WTC11 (cell line): ENCODE measurements around the gene PXK. TPM values are rescaled to one million over a fixed set of nuclear protein-coding genes. Genes with fewer than 3 reads are reported as not detected.

Source experiments
- ATF1 ChIP-seq: sonication (generic); formaldehyde crosslinking; IDR thresholded peaks from 2 replicates; pipeline ENCODE4 v1.8.1; 2023; ENCODE audit warnings: mild to moderate bottlenecking, moderate library complexity, missing genetic modification reagents
- ATF6 ChIP-seq: sonication (generic); formaldehyde crosslinking; IDR thresholded peaks from 2 replicates; pipeline ENCODE4 v1.8.1; 2023; ENCODE audit warnings: mild to moderate bottlenecking, missing genetic modification reagents
- CDX4 ChIP-seq: fragments of 250-450 bp; sonication (Bioruptor Pico); IDR thresholded peaks from 2 replicates; pipeline ENCODE4 v1.9.0; 2021; ENCODE audit warnings: moderate library complexity, mild to moderate bottlenecking, inconsistent platforms, borderline replicate concordance
- CREM ChIP-seq: sonication (generic); formaldehyde crosslinking; IDR thresholded peaks from 2 replicates; pipeline ENCODE4 v1.8.1; 2022; ENCODE audit warnings: mild to moderate bottlenecking, missing genetic modification reagents, moderate library complexity
- E2F4 ChIP-seq: sonication (generic); formaldehyde crosslinking; IDR thresholded peaks from 2 replicates; pipeline ENCODE4 v1.8.1; 2022; ENCODE audit warnings: low read depth, mild to moderate bottlenecking, moderate library complexity, missing genetic modification reagents, borderline replicate concordance
- E2F5 ChIP-seq: sonication (generic); formaldehyde crosslinking; IDR thresholded peaks from 2 replicates; pipeline ENCODE4 v1.8.1; 2022; ENCODE audit warnings: mild to moderate bottlenecking, moderate library complexity, missing genetic modification reagents
- ERG ChIP-seq: fragments of 250-450 bp; sonication (Bioruptor Pico); IDR thresholded peaks from 2 replicates; pipeline ENCODE4 v1.8.0; 2021; ENCODE audit warnings: mild to moderate bottlenecking
- ESRRA ChIP-seq: sonication (generic); formaldehyde crosslinking; IDR thresholded peaks from 2 replicates; pipeline ENCODE4 v1.8.1; 2022; ENCODE audit warnings: mild to moderate bottlenecking, missing genetic modification reagents, borderline replicate concordance
- GABPB1 ChIP-seq: sonication (generic); formaldehyde crosslinking; IDR thresholded peaks from 2 replicates; pipeline ENCODE4 v1.8.1; 2023; ENCODE audit warnings: mild to moderate bottlenecking, missing genetic modification reagents
- HMGXB4 ChIP-seq: sonication (generic); formaldehyde crosslinking; IDR thresholded peaks from 2 replicates; pipeline ENCODE4 v1.8.1; 2023; ENCODE audit warnings: mild to moderate bottlenecking, moderate library complexity, missing genetic modification reagents
- IRF1 ChIP-seq: sonication (generic); formaldehyde crosslinking; IDR thresholded peaks from 2 replicates; pipeline ENCODE4 v1.8.0; 2023; ENCODE audit warnings: missing genetic modification reagents
- IRF2 ChIP-seq: sonication (generic); formaldehyde crosslinking; IDR thresholded peaks from 2 replicates; pipeline ENCODE4 v1.8.0; 2022; ENCODE audit warnings: low read depth, missing genetic modification reagents, borderline replicate concordance
- JAZF1 ChIP-seq: fragments of 250-450 bp; sonication (Bioruptor Pico); IDR thresholded peaks from 2 replicates; pipeline ENCODE4 v1.9.0; 2021; ENCODE audit warnings: moderate library complexity, mild to moderate bottlenecking, inconsistent platforms
- MXD4 ChIP-seq: fragments of 250-450 bp; sonication (Bioruptor Pico); IDR thresholded peaks from 2 replicates; pipeline ENCODE4 v1.8.0; 2021; ENCODE audit warnings: mild to moderate bottlenecking, moderate library complexity, borderline replicate concordance
- NFE2L1 ChIP-seq: sonication (generic); formaldehyde crosslinking; IDR thresholded peaks from 2 replicates; pipeline ENCODE4 v1.8.1; 2023; ENCODE audit warnings: missing genetic modification reagents
- RORB ChIP-seq: fragments of 250-450 bp; sonication (Bioruptor Pico); IDR thresholded peaks from 2 replicates; pipeline ENCODE4 v1.9.0; 2021; ENCODE audit warnings: mild to moderate bottlenecking
- SP1 ChIP-seq: sonication (generic); formaldehyde crosslinking; conservative IDR thresholded peaks from 2 replicates; pipeline ENCODE4 v1.8.1; 2022; ENCODE audit warnings: missing genetic modification reagents
- ZMAT4 ChIP-seq: fragments of 250-450 bp; sonication (Bioruptor Pico); IDR thresholded peaks from 2 replicates; pipeline ENCODE4 v1.9.0; 2021; ENCODE audit warnings: mild to moderate bottlenecking
- ZNF121 ChIP-seq: sonication (generic); formaldehyde crosslinking; IDR thresholded peaks from 2 replicates; pipeline ENCODE4 v1.8.0; 2023; ENCODE audit warnings: missing genetic modification reagents
- ZNF263 ChIP-seq: sonication (generic); formaldehyde crosslinking; IDR thresholded peaks from 2 replicates; pipeline ENCODE4 v1.8.1; 2022; ENCODE audit warnings: low read depth, mild to moderate bottlenecking, moderate library complexity, missing genetic modification reagents
- ZNF416 ChIP-seq: fragments of 250-450 bp; sonication (Bioruptor Pico); IDR thresholded peaks from 2 replicates; pipeline ENCODE4 v1.9.0; 2021; ENCODE audit warnings: mild to moderate bottlenecking, inconsistent platforms
- ZNF512 ChIP-seq: sonication (generic); formaldehyde crosslinking; IDR thresholded peaks from 2 replicates; pipeline ENCODE4 v1.8.1; 2022; ENCODE audit warnings: missing genetic modification reagents, borderline replicate concordance
- ZNF671 ChIP-seq: fragments of 250-450 bp; sonication (Bioruptor Pico); IDR thresholded peaks from 2 replicates; pipeline ENCODE4 v1.8.0; 2021; ENCODE audit warnings: mild to moderate bottlenecking
- ZSCAN18 ChIP-seq: fragments of 250-450 bp; sonication (Bioruptor Pico); IDR thresholded peaks from 2 replicates; pipeline ENCODE4 v2.1.2; 2022; ENCODE audit warnings: mild to moderate bottlenecking, moderate library complexity
- total RNA-seq: library from RNA; stranded (reverse); gene quantifications from 3 replicates; pipeline ENCODE4 v1.2.3, GENCODE V29; 2021

PXK gene
- total RNA-seq, 1 experiment from 2014 or later: 9.4 TPM

- no peak for TF ChIP-seq ATF1 (CRISPR knock-in tag)
- TF ChIP-seq GABPB1 (CRISPR knock-in tag): 0 out of 2 replicates have a peak, but pooled peaks have one; percentile 32
- no peak for TF ChIP-seq ERG (CRISPR knock-in tag)
- TF ChIP-seq E2F5 (CRISPR knock-in tag): peak; percentile 82; the same call in 1 of the 2 replicates
- no peak for TF ChIP-seq ZMAT4 (CRISPR knock-in tag)
- TF ChIP-seq ZNF263 (CRISPR knock-in tag): peak; percentile 10; the same call in 1 of the 2 replicates
- TF ChIP-seq ATF6 (CRISPR knock-in tag): no peak
- no peak for TF ChIP-seq IRF1
- no peak for TF ChIP-seq IRF2 (CRISPR knock-in tag)
- TF ChIP-seq CREM: peak; percentile 87
- peak; percentile 59; the same call in 1 of the 2 replicates for TF ChIP-seq NFE2L1 (CRISPR knock-in tag)
- no peak for TF ChIP-seq CDX4
- no peak for TF ChIP-seq RORB
- no peak for TF ChIP-seq ZNF671 (CRISPR knock-in tag)
- TF ChIP-seq ZNF512: no peak
- 0 out of 2 replicates have a peak, but pooled peaks have one; percentile 65 for TF ChIP-seq ESRRA (CRISPR knock-in tag)
- peak; percentile 92 for TF ChIP-seq SP1 (CRISPR knock-in tag)
- peak; percentile 85 for TF ChIP-seq HMGXB4 (CRISPR knock-in tag)
- TF ChIP-seq MXD4: no peak
- TF ChIP-seq JAZF1 (CRISPR knock-in tag): no peak
- TF ChIP-seq ZNF416 (CRISPR knock-in tag): no peak
- no peak for TF ChIP-seq E2F4
- no peak for TF ChIP-seq ZSCAN18 (CRISPR knock-in tag)
- TF ChIP-seq ZNF121 (CRISPR knock-in tag): peak; percentile 75
Measured at GRCh38 chr3:58332575-58333188, at the start of gene PXK (continued).
